ENCODE data around the gene GPD2.

GRCh38 chr2:156429211-156429610 is 7.0 kb upstream of the GPD2 start:
- TF ChIP-seq GATA2 (IDR thresholded peaks at IDR 0.05; ENCODE audit: low read depth, low read length), result no peak
- TF ChIP-seq GATA3 (IDR thresholded peaks at IDR 0.05; ENCODE audit: low read depth, low read length), result no peak

Data from SH-SY5Y (cell line).